ENCODE measurements around the gene CDH20.

CDH20 gene

DNA sequence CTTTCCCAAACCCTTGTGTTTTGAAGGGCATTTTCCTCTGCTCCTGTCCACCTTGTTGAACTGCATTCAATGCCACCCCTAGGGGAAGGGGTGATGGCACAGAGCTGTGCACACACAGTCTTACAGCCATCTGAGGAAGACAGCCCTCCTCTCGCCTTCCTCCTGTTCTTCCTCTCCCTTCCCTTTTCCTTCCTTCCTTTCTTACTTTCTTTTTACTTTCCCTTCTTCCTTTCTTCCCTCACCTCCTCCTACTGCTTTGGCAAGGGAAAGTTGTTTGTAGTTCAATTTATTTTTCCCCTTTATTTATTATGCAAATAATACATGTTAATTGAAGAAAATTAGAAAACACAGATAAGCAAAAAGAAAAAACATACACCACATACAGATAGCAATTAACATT lies 99.4 kb downstream of the CDH20 start:
- no peak for DNase-seq

DNA sequence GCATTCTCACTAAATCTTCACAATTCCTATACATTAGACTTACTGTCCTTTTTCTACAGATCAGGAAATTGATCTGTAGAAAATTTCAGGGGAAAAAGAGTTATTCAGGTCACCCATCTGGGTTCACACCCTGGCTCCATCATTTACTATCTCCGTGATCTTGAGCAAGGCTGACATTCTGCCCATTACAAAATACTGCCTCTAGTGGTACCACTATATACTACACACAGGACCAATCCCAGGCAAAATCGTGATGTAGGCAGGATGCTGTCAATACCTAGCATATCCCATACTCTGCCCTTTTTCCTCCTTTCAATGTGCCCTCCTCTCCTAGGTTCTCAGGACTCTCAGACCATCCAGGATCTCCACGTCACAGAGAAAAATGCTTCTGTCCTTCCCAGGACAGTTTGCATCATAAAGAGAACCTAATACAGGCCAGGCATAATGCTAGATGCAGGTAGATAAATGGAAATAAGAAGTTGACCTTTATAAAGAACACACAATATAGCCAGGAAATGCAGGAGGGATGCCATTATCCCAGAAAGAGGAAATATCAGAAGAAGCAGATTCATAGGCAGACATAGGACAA lies 101.9 kb downstream of the CDH20 start:
- no peak for DNase-seq

DNA sequence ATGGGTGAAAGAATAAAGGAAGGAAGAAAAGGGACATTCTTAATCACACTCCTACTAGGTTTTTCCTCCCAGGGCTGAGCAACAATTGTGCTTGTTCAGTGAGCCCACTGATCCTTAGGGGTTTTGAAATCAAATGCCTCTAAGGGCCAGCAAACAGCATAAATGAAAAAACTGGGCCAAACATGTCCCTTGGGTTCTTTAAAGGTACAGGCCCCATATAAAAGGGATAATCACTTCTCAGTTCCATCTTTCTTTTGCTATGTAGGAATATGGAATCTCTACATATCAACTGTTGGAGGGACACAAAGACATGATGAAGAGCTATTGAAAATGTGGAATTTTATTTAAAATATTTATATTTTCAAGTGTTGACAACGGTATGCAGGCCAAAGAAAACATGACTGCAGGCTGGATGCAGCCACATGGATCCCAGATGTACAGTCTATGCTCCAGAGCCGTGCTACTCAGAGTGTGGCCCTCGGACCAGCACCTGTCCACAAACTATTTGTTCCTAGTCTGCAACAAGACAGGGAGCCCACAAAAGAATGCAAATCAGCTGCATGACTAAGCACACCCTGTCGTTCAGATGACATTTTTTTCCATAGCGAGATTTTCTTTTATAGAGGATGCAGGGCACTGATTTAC lies 110.0 kb downstream of the CDH20 start:
- no peak for DNase-seq

DNA sequence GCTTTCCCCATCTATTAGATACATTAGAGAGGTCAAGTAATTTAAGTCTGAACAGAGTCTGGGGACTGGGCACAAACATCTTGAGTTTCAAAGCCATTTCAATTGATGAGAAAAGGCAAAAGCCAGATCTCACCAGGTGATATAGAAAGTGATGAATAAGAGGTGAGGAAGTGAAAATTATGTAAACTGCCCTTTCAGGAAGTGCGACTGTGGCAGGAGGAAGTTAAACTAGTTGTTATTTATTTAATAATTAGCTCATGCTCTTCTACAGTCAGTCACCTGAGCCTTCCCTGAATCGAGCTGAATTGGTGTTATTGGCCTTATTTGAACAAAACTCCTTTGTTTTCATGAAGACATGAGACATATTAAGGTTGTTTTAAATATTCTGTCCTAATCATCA lies 115.1 kb downstream of the CDH20 start:
- DNase-seq, result no peak

DNA sequence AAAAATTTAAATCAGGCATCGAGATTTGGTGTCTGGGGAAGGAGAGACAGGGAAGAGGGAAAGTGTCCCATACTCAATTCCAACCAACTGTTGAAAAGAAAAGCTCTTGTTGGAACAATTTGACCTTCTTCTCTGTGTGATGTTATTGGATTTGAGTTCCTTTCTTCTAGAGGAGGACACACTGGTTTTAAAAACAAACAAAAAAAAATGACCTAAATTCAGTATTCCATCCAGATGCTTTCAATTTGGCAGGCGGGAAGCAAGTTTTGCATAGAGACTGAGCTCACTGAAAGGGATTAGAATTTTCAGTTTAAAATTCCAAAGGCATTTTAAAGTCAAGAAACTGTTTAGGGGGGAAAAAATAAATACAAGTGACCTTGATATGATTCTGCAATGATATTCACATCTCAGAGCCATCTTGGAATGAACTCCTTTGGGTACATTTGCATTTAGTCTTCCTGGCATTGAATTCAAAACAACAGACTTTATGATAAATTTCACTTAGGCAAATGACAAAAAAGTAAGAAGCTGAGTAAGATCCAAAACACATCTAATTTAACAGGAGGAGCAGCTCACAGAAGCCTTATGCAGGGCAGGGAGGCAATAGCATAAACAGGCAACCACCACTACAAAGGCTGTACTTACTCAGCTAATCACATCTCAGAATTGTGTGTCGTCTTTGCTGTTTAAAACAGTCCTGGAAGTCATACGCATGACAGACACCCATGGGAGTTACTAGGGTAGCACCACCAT lies 126.8 kb downstream of the CDH20 start:
- no peak for DNase-seq

DNA sequence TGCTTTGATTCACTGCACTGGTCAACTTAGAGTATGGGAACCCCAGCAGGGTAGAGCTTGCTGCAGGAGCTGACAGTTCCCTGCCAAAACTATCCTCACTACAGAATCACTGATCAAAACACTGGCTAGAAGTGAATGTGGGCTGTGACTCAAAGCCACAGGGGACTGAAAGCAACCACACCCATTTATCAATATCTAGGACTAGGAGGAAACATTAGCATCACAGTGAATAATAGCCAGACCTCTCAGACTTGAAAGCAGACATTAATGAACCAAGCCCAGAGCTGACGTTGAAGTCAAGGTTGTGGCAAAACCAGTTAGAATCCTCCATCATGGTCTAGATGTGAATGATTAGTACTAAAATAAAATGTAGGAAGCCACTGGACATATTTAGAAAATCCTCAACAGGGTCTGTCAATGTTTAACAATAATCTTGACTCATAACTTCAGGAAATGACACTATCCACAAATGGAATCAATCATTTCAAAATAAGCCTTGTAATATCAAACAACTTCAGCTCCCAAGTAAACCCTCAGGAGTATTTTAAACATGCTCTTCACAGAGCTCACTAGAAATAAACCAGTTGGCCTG lies 131.4 kb downstream of the CDH20 start:
- DNase-seq, result no peak

DNA sequence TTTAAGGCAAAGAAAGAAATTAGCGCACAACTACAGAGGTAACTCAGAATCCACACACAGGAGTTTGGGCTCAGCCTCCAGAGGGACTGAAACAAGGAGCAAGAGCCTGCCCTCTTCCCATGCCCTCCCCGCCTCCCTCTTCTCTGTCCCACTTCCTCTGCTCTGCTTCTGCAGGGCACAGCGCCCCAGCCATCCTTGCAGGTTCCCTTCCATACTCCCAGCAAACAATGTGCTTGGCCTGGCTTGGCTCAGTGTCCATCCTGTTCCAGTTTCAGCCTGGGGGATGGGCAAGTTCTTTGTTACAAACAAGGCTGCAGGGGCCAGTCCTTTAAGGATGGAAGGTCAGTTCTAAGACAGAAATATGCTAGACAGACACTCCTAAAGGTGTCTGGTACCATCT lies 133.5 kb downstream of the CDH20 start:
- no peak for DNase-seq

DNA sequence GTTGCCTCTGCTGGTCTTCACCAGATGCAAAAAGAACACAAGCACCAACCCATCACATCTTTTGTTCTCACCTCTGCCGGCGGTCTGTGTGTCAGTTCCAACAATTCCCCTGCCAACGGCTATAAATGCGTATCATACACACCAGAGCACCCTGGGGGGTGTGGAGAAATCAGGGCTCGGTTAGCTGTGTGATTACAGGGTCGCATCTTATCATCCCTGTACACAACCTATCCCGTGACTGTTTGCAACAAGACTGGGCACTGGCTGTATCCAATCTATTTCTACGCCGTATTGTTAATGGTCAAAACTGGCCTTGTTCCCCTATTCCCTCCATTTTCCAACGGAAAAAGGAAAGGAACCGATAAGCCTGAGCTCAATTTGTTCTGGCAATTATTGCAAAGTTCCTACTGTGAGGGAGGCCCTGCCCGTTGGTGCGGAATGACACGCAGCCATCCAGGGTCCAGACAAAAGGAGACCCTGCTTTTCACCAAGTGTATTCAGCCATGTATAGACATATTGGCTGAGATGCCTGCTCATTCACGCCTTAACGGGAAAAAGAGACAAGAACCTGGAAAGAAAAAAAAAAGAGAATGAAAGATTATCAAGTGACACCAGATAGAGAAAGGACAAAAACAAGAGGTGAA lies 136.9 kb downstream of the CDH20 start:
- DNase-seq, result no peak

DNA sequence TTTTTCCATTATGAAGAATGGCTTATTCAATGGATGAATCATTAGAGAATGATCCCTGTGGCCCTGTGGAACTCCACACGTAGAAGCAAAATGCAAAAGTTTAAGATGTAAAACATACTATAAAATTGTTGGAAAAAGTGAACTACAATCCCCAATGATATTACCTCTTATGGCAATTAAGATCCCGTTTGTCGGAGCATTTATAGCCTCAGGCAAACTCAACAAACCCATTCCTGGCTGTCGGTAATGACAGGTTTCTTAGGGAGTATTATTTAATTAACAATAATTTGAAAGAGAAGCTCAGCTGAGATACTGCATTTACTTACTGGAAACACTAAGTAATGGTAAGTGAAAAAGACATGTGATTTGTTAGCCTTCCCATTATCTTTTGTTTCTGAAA lies 138.3 kb downstream of the CDH20 start:
- DNase-seq, result no peak

DNA sequence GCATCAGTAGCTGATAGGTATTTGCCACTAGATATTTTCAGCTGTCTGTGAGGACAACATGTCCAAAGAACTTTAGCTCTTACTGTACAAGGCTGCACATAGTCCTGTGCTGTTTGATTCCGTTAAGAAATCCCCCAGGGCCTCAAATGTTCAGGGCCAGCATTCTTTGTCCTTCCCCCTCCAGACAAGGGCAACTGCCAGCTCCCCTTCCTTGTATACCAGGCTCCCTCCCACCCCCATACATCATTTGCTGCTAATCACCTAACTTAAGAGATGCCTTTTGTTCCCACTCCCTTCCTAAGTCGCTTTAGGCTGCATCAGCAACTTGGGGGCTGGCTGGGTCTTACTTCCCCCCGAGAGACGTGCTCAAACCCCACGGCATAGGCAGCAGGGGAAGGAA lies 138.7 kb downstream of the CDH20 start:
- DNase-seq, result no peak

DNA sequence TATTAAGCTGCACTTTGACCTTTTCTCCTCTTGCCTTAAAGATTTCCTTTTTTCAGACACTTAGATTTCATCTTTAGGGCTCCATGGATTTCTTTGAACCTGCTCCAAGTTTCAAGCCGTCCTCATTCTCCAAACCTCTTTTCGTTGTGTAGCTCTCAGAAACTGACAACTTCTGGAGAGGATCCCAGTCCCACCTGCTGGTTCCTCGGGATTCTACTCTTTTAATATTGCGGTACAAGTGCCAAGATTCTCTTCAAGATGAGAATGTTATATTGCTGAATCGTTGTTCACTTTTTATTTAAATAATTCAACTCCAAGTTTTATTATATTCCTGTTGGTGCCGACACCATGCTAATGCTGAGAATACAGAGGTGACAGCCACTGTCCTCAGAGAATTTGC lies 141.1 kb downstream of the CDH20 start:
- no peak for DNase-seq

DNA sequence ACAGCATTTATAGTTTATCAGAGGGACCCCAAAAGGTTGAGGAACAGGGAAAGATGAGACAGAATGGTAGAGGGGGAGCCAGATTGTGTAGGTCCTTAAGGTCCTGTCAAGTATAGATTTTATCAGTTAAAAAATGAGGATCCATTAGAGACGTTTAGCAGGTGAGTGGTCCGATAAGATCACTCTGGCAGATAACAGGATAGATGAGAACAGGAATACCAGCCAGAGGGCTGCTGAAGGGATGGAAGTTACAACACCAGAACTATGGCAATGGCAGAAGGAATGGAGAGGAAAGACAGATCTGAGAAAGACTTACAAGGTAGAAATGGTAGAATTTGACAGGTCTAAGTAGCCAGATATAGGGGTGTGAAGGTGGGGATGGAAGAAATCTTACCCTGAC lies 141.7 kb downstream of the CDH20 start:
- DNase-seq, result no peak

DNA sequence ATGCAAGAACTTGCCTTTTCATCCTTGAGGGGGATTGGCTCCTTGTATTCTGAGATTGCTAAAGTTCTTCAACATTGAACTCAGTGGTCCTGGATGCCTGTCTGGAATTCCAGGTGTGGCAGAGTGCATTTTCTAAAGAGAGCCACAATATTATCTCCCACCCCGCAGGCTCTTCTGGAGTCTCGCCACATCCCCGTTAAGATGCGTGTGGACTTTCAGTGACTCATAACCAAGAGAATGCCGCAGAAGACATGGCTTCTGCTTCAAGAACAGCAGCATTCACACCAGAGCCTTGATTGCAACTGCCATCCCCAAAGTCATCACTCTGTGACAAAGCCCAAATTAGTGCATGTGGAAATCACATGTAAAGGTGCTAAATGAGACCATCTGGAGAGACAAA lies 142.7 kb downstream of the CDH20 start:
- no peak for DNase-seq

DNA sequence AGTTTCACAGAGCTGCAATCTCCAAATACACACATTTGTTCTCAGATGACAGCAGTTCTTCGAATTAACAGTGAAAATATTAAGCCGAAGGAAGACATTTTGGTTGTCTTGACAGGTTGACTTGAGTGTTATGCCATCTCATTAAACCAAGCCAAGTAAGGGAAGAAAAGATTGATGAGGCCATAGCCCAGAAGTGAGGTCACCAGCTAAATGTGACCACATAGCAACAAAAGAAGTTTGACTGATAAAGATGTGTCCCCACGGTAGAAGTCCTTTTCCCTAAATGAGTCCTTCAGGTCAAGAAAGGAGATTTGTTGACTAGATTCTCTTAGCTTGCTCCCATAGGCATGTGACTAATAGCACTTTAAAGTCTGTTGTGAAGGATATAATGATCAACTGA lies 156.1 kb downstream of the CDH20 start:
- no peak for DNase-seq

DNA sequence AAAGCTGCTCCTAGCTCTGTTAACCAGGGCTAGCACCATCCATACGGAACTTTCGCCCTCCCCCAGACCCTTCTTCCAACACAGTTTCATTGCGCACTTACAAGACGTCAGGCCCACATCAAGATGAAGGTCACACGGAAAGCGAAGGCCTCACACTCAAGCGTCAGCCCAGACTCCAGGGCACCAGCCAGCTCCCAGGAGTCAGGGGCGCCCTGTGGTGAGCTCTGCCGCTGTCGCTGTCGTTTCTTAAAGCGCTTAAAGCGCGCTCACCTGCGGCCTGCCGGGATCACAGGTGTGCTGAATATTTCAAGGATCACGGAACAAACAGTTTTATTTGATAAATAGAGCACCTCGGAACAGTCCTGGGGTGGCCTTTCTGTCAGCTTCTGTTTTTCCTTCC lies 163.1 kb downstream of the CDH20 start:
- DNase-seq, result no peak

DNA sequence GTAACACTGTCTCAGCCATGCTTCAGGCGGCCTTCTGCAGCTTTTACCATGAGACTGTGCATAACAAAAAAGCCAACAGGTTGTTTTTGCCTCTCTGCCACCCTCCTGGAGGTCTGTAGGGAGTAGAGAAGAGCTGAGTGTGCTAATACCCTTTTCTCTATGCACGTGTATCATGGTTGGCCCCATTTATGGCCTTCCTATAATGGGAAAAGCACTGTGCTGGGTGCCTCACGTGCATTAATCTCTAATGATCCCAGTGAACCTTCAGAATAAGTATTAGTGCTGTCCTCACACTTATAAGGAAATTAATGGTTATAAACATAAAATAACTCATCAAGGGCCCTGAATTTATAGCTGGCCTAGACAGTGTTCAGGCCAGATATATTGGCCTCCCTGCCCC lies 164.2 kb downstream of the CDH20 start:
- no peak for DNase-seq

DNA sequence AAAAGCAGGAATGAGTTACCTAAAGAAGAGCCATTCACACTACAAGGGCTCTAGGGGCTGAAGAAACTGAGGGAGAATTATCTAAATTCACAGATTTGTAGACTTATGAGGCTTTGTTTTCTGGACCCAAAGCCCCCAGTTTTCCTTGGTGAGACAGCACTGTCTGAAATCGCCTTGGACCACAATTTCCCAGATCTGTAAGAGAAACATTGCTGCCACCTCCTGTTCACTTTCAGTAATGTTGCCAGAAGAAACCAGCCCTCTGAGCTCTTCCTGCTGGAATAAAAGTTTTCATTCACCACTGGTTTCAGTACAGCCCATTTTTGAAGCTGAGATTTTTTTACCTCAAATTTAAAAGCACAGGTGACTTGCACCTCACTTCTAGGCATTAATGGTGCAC lies 169.2 kb downstream of the CDH20 start:
- DNase-seq, result peak; percentile 61

DNA sequence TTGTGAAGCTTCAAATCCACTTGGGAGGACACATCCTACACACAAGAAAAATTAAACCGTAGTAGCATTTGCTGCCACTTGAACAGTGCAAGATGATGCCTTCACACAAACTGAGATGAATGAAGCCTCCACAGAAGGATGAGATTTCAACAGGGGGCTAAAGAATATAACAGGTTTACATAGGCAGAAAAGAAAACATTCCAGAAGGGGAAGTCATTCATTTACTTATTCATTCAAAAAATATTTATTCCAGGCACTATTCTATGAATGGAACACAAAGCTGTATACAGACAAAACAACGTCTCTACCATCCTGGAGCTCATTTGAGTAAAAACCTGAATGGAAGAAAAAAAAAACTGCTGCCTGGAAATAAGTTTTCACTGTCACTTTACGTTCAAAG lies 170.5 kb downstream of the CDH20 start:
- no peak for DNase-seq

DNA sequence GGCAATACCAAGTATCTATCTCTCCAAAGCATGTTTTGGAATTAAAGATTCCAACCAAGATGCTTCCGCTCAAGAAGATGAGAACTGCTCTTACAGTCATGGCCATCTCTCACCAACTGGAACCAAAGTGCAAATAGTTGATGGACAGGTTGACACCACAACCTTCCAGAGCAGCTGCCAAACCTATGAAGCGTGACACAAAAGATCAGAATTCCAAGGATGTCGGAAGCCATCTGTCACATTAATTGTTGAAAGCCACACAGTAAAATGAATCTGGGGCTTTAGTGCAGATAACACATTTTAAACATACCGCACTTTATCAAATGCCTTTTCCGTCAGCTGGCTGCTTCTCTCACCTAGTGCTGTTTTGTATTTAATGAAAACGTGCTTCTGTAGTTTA lies 195.7 kb downstream of the CDH20 start:
- no peak for DNase-seq

DNA sequence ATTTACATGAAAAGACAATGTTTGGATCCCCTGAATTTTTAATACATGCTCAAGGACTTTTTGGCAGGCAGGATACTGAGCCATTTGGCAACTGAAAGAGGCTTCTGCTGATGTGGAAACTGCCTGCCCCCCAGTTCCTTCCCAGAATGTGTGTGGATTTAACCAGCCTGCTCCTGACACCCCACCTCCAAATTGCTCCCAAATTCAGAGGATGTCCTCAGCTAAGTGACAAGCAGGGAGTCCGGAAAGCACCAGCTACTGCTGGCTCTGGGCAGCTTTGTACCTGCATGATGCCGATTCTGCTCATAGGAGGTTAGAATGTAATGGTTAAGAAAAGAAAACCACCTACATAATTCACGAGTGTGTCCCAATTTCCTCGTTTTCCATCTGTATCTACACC lies 197.5 kb downstream of the CDH20 start:
- DNase-seq, result no peak

DNA sequence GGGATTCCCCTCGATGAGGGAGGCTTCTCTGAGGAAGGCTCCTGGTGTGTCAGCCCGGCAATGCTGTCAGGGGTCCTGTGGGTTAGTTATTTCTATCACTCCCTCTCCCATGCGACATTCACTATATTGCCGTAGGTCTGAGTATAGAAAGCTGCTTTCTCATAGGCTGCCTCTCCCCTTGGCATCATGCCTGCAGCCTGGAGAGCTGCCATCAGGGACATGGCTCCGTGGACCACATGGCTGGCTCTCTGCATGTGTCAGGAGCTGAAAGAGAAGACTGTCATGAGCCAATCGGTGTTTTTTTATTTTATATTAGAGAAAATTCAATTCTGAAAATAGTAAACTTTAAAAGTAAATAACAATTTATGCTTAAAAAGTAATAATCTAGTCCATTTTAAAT lies 198.0 kb downstream of the CDH20 start:
- DNase-seq, result no peak

DNA sequence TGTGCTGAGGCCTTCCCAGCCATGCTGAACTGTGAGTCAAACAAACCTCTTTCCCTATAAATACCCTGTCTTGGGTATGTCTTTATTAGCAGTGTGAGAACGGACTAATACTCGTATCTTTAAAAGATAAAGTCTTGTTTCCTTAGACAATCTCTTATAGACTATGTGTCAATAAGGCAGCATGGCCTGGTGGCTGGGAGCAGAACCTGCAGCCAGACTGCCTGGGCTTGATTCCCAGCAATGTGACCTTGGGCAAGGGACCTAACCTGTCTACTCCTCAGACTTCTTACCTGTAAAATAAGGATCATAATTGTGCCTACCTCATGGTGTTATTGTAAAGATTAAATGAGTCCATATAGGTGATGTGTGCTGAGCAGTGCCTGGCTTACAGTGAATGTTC lies 198.7 kb downstream of the CDH20 start:
- DNase-seq, result no peak

DNA sequence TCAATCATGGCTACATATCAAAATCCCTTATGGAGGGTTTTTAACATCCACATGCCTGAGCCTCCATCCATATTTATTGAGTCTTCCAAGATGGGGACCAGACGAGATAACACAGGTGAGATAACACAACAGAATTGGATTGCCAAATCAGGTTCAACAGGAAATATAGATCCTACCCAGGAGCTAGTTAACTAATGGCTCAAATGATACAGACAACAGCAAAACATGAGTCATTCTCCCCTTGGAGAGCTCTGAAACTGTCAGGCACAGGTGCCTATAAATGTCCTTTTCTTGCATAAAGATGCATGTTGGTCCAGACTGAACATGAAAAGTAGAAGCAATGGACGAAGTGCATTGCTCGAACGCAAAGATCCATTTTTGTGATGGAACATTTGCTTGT lies 202.2 kb downstream of the CDH20 start:
- no peak for DNase-seq

DNA sequence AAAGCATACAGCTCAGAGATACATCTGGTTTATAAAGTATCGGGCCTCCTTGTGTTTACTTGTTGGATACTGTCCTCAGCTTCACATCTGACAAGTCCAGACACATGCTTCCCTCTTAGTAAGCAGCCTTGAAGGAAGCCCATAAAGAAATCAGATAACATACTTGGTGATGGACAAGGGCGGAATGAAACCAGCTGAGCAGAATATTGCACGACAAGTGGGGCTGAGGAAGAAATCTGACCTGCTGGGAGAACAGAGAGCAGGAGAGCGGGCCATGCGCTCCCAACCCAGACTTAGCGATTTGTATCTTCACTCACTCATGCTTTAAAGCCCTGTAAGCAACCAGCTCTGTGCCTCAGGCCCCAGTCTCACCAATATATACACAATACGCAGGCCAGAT lies 208.4 kb downstream of the CDH20 start:
- no peak for DNase-seq
